Measurements from ENCODE around the gene ST6GALNAC5.

The ST6GALNAC5 gene

DNA sequence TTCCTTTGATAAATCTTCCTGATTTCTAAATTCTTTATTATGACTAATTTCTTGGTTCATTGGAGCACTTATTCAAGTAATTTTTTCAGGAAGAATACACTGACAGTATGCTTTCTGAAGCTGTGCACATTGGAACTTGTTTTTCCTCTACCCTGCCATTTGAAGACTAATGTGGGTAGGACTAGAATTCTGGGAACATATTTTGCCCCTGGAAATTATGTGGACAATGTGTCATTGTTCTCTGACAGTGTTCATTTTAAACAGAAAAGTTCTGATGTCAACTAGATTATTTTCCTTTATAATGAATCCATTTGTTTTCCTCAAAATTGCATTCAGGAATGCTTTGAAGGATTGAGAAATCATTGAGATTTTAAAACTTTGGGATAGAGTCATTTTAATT lies 34.8 kb upstream of the ST6GALNAC5 start:
- no peak for TF ChIP-seq CTCF (conservative IDR thresholded peaks at IDR 0.05; ENCODE audit: low read depth, low read length)
- H3K4me3 ChIP-seq (ENCODE audit: low read length) = no peak overlapping the region
- no peak for DNase-seq (ENCODE audit: low read depth)

DNA sequence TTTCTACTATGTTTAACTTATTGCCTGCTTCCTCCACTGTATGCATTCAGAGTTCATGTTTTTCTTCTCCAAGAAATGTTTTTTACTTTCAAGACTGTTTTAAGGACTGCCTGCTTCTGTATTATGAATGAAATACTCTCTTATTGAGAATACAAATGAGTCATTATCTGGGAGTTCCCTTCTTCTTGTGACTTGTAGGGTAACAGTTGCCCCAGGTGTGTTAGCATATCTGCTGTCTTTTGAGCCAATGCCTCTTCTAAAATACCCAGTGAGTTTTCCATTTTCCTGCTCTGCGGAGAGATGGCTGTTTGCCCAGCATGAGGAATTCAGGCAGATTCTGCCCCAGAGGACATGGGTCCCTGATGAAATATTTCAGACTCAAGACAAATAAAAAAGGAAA lies 34.1 kb upstream of the ST6GALNAC5 start:
- TF ChIP-seq CTCF (conservative IDR thresholded peaks at IDR 0.05; ENCODE audit: low read depth, low read length) = no peak
- no peak overlapping the region for H3K4me3 ChIP-seq (ENCODE audit: low read length)
- no peak for DNase-seq (ENCODE audit: low read depth)

GRCh38 chr1:76833856-76834255 lies 33.4 kb upstream of the ST6GALNAC5 start:
- no peak overlapping the region for H3K4me3 ChIP-seq (ENCODE audit: low read length)
- no peak for DNase-seq (ENCODE audit: low read depth)
- no peak for TF ChIP-seq CTCF (conservative IDR thresholded peaks at IDR 0.05; ENCODE audit: low read depth, low read length)

- no peak for TF ChIP-seq CTCF (conservative IDR thresholded peaks at IDR 0.05; ENCODE audit: low read depth, low read length)
- DNase-seq (ENCODE audit: low read depth) = no peak
- no peak overlapping the region for H3K4me3 ChIP-seq (ENCODE audit: low read length)
Measured at GRCh38 chr1:76835203-76835602, 32.1 kb upstream of the ST6GALNAC5 start.

GRCh38 chr1:76840278-76840677 lies 27.0 kb upstream of the ST6GALNAC5 start:
- no peak for TF ChIP-seq CTCF (conservative IDR thresholded peaks at IDR 0.05; ENCODE audit: low read depth, low read length)
- H3K4me3 ChIP-seq (ENCODE audit: low read length) = no peak overlapping the region
- no peak for DNase-seq (ENCODE audit: low read depth)

DNA sequence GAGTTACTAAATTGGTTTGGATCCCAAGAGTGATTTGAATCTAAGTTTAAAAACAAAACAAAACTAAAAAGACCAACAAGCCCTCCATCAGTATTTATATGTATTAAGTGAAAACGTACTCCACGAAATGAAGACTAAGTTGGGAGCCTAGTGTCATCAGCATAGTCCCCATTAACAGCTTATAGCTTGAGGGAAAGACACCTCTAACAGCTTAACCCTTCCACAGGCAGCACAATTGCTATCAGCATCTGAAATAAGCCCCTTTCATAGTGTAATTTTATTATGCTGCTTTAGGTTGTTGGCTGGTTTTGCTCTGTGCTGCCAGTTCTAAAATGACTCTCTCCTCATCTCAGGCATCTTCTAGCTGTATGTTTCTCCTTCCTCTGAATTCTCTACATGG lies 25.8 kb upstream of the ST6GALNAC5 start:
- H3K4me3 ChIP-seq (ENCODE audit: low read length) = no peak overlapping the region
- no peak for DNase-seq (ENCODE audit: low read depth)
- no peak for TF ChIP-seq CTCF (conservative IDR thresholded peaks at IDR 0.05; ENCODE audit: low read depth, low read length)

DNA sequence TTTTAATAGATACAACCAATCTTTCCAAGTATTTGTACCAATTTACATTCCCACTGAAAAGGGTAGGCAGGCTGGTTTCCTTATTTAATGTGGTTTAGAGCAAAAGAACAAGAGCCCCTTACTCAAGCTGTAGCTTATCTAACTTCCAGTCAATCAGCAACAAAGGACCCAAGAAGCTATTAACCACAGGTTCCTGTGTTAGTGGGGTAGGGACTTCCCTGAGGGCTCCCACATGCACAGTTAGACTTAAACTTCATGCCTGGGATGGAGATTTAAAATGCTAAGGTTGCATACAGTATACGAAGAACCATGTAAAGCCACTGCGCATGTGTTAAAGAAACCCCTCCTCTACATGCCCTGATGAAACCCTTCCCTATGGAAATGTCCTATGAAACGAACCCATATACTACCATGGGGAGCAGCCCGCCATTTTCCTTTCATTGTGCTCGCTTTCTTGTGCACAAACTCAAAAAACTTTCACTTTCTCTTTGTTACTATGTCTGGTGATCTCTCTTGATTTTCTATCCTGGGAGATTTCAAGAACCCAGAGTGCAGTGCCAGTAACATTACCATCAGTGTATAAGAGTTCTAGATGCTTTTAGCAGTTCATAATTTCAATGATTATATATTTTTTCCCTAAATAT lies 23.3 kb upstream of the ST6GALNAC5 start:
- H3K4me3 ChIP-seq (ENCODE audit: low read length) = no peak overlapping the region
- no peak for DNase-seq (ENCODE audit: low read depth)
- no peak for TF ChIP-seq CTCF (conservative IDR thresholded peaks at IDR 0.05; ENCODE audit: low read depth, low read length)

Measured in retinal pigment epithelial cell (primary cell).